Caco-2 (cell line): ENCODE measurements around the gene MRPL19. TPM values are rescaled to one million over a fixed set of nuclear protein-coding genes. Genes with fewer than 3 reads are reported as not detected.

Source experiments
- BruUV-seq: library from RNA; stranded (reverse); fragments of 400-500 nt; replicated peaks from 2 replicates; lab custom pipeline; 2021; lab: Mats Ljungman, UMichigan
- CTCF ChIA-PET: fragments of 300-600 bp; sonication (Branson Sonifier 250); formaldehyde crosslinking; loops from one replicate; lab custom pipeline; 2022; ENCODE audit warnings: antibody characterized with exemption; lab: Charles Lee
- POLR2A ChIA-PET: fragments of 300-600 bp; sonication (Branson Sonifier 250); formaldehyde crosslinking; loops from one replicate; lab custom pipeline; 2022; ENCODE audit warnings: antibody characterized with exemption; lab: Charles Lee
- DNase-seq, 2 experiments: peaks; one replicate each; pipeline versions ENCODE4 v3.0.0 to v3.0.0-alpha.2; 2020 to 2022
- H3K27me3 ChIP-seq: replicated peaks from 2 replicates; pipeline ENCODE4 v1.6.0; 2011; ENCODE audit warnings: low read length; ENCODE audit not compliant: control insufficient read depth, insufficient read depth
- H3K36me3 ChIP-seq: 2 replicates; pipeline ENCODE4 v1.5.1; 2011; ENCODE audit warnings: low read length; ENCODE audit not compliant: control insufficient read depth, insufficient read depth
- H3K4me1 ChIP-seq: fragments of 250-450 bp; sonication (Bioruptor Pico); 2 replicates; pipeline ENCODE4 v1.5.1; 2020; ENCODE audit warnings: mild to moderate bottlenecking
- H3K4me3 ChIP-seq: 2 replicates; pipeline ENCODE4 v1.5.1; 2011; ENCODE audit warnings: low read depth, mild to moderate bottlenecking, control low read depth, low read length
- H3K9me3 ChIP-seq: fragments of 250-450 bp; sonication (Bioruptor Pico); 2 replicates; pipeline ENCODE4 v1.5.1; 2020; ENCODE audit warnings: mild to moderate bottlenecking, moderate library complexity
- H3K27ac Mint-ChIP-seq: one replicate; pipeline ENCODE4 v1.8.0; 2022; ENCODE audit warnings: mixed read lengths; ENCODE audit not compliant: unreplicated experiment
- H3K27me3 Mint-ChIP-seq: one replicate; pipeline ENCODE4 v1.8.0; 2022; ENCODE audit warnings: mixed read lengths; ENCODE audit not compliant: insufficient read depth, unreplicated experiment
- H3K36me3 Mint-ChIP-seq: one replicate; pipeline ENCODE4 v1.8.0; 2022; ENCODE audit warnings: mild to moderate bottlenecking, mixed read lengths; ENCODE audit not compliant: insufficient read depth, unreplicated experiment
- H3K4me1 Mint-ChIP-seq: one replicate; pipeline ENCODE4 v1.8.0; 2022; ENCODE audit warnings: low read depth, mixed read lengths; ENCODE audit not compliant: unreplicated experiment
- H3K4me3 Mint-ChIP-seq: one replicate; pipeline ENCODE4 v1.8.0; 2022; ENCODE audit warnings: mild to moderate bottlenecking, moderate library complexity, mixed read lengths; ENCODE audit not compliant: unreplicated experiment
- H3K9me3 Mint-ChIP-seq: one replicate; pipeline ENCODE4 v1.8.0; 2022; ENCODE audit warnings: mixed read lengths; ENCODE audit not compliant: unreplicated experiment
- CTCF ChIP-seq, 2 experiments: fragments of 200-600 bp in 1 of 2; IDR thresholded peaks; 1 replicate in 1 of 2; 2 replicates in 1 of 2; pipeline versions ENCODE4 v1.5.1 to v1.8.0; 2011 to 2022; ENCODE audit warnings: antibody characterized with exemption in 1 of 2, control low read depth in 1 of 2, inconsistent platforms in 1 of 2, low read depth in 1 of 2, low read length in 1 of 2, mild to moderate bottlenecking in 1 of 2, moderate library complexity in 1 of 2; ENCODE audit not compliant: insufficient read depth in 1 of 2, severe bottlenecking in 1 of 2, unreplicated experiment in 1 of 2
- intact Hi-C: fragments of 100-400 bp; cut with micrococcal nuclease; formaldehyde crosslinking; loops from one replicate; pipeline ENCODE4 v1.10.0; 2022; ENCODE audit not compliant: unreplicated experiment
- total RNA-seq: library from RNA; stranded (reverse); gene quantifications from 2 replicates; pipeline ENCODE4 v1.2.3, GENCODE V29; 2022

MRPL19 gene
- total RNA-seq, 1 experiment from 2014 or later, result 57.8 TPM

- Mint-ChIP-seq H3K4me3 (peak overlapping the region; percentile 76), H3K36me3 (peaks cover 40% of the 10 kb centered on the region), H3K27me3 (no peaks in the 10 kb centered on the region), H3K27ac (peak overlapping the region; percentile 86), H3K9me3 (no peaks in the 10 kb centered on the region), H3K4me1 (peaks cover 6% of the 10 kb centered on the region)
- ChIA-PET POLR2A (interaction anchor here (0.6 to 2.0 kb wide), 2 partner anchors 63 to 376 kb away, joined by 3 to 4 read pairs; partner anchors contain the start of gene GCFC2), CTCF (no interaction called here)
- TF ChIP-seq CTCF (IDR thresholded peaks at IDR 0.05; ENCODE audit: insufficient read depth in 1 of 2, low read depth in 1 of 2, low read length in 1 of 2, severe bottlenecking in 1 of 2, unreplicated experiment in 1 of 2), result no peak
- Histone ChIP-seq H3K4me1 (peaks cover 4% of the 10 kb centered on the region; the same call in 1 of the 2 replicates), H3K9me3 (no peaks in the 10 kb centered on the region), H3K4me3 (peak overlapping the region; percentile 83), H3K36me3 (peaks cover 3% of the 10 kb centered on the region; the same call in 1 of the 2 replicates), H3K27me3 (no peaks in the 10 kb centered on the region)
- no peak for DNase-seq
- BruUV-seq, result no TSS peak
- intact Hi-C loops, result loop anchor here (2.0 kb wide), 1 partner anchor 63 kb away; the partner anchor contains the start of gene GCFC2
Observed at GRCh38 chr2:75647771-75648170, 1.2 kb downstream of the MRPL19 start.

GRCh38 chr2:75654012-75654411 is 7.4 kb downstream of the MRPL19 start:
- BruUV-seq, result no TSS peak
- ChIA-PET POLR2A (no interaction called here), CTCF (no interaction called here)
- TF ChIP-seq CTCF (IDR thresholded peaks at IDR 0.05; ENCODE audit: insufficient read depth in 1 of 2, low read depth in 1 of 2, low read length in 1 of 2, severe bottlenecking in 1 of 2, unreplicated experiment in 1 of 2), result no peak
- Mint-ChIP-seq H3K4me1 (no peaks in the 10 kb centered on the region), H3K27ac (no peak overlapping the region), H3K4me3 (no peak overlapping the region), H3K9me3 (no peaks in the 10 kb centered on the region), H3K36me3 (peaks cover 74% of the 10 kb centered on the region), H3K27me3 (no peaks in the 10 kb centered on the region)
- Histone ChIP-seq H3K4me1 (no peaks in the 10 kb centered on the region), H3K9me3 (no peaks in the 10 kb centered on the region), H3K36me3 (peaks cover 4% of the 10 kb centered on the region; the same call in 1 of the 2 replicates), H3K27me3 (no peaks in the 10 kb centered on the region), H3K4me3 (no peak overlapping the region)
- intact Hi-C loops, result no loop called here
- no peak for DNase-seq

DNA sequence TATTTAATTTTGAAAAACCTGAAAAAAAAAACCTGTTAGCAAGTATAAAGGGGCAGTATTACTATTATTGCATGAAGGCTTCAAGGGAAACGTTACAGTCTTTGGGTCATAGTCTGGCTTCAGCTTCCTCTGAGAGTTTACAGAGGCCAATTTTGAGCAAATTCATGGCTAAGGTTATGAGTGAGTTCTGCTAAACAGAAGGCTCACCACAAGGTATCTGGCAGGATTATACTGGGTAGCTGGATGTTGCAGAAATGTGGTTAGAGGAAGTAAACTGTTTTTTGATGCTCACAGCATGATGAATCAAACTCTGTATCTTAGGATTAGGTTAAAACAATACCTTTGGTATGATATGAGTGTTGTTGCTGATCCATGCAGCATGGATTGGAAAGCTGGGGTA is 9.3 kb downstream of the MRPL19 start:
- intact Hi-C loops, result no loop called here
- Histone ChIP-seq H3K27me3 (no peaks in the 10 kb centered on the region), H3K4me3 (no peak overlapping the region), H3K9me3 (no peaks in the 10 kb centered on the region), H3K36me3 (peaks cover 1% of the 10 kb centered on the region; the same call in 1 of the 2 replicates), H3K4me1 (no peaks in the 10 kb centered on the region)
- H3K27ac Mint-ChIP-seq, result no peak overlapping the region
- ChIA-PET CTCF (interaction anchor here (1.5 kb wide), 1 partner anchor 14 kb away, joined by 4 read pairs; no protein-coding TSS in a partner anchor), POLR2A (interaction anchor here (0.6 kb wide), 1 partner anchor 20 kb away, joined by 6 read pairs; no protein-coding TSS in a partner anchor)
- H3K9me3 Mint-ChIP-seq, result no peaks in the 10 kb centered on the region
- no peak overlapping the region for H3K4me3 Mint-ChIP-seq
- no peak for DNase-seq
- no peaks in the 10 kb centered on the region for H3K27me3 Mint-ChIP-seq
- peaks cover 64% of the 10 kb centered on the region for H3K36me3 Mint-ChIP-seq
- no peak for TF ChIP-seq CTCF (IDR thresholded peaks at IDR 0.05; ENCODE audit: insufficient read depth in 1 of 2, low read depth in 1 of 2, low read length in 1 of 2, severe bottlenecking in 1 of 2, unreplicated experiment in 1 of 2)
- no TSS peak for BruUV-seq
- H3K4me1 Mint-ChIP-seq, result no peaks in the 10 kb centered on the region
